NCI-H69 (cell line): Measurements from ENCODE around the gene ERP27.
A peak's percentile ranks its signal among the peaks of the same experiment; 100 is the strongest.

Experiments
- DNase-seq: peaks from one replicate; lab custom pipeline; 2025; lab: John Stamatoyannopoulos, UW

Gene ERP27

DNA sequence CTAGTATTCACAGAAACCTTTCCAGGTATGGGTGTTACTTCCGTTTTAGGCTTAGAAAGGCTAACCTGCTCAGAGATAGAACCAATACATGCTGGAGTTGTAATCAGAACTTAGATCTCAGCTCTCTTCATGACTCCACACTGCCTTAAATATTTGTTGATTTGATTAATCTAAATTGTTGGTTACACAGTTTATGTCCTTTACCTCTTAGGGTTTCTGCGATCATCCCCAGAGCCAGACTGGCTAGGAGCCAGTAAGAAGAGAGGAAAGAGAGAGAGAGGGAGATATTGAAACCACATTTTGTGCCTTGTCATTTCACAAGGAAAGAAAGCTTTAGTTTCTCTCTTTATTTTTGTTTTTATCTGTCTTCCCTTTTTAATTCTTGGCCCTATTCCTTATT is 35.9 kb downstream of the ERP27 start:
- DNase-seq = no peak

DNA sequence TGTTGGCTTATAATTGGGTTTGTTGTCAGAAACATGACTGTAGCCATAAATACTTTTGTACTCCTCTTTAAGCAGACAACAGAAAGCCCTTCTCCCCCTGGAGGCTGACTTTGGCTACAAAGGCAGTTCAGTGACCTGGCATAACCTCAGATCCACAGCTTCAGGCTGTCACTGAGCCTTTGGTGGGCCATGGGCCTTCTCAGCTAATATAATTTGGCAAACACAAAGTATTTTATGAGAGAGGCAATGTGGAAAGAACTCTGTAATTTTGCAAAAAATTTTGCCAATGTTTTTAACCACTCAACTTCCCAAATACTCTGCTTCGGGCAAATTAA is 37.1 kb downstream of the ERP27 start:
- no peak for DNase-seq

DNA sequence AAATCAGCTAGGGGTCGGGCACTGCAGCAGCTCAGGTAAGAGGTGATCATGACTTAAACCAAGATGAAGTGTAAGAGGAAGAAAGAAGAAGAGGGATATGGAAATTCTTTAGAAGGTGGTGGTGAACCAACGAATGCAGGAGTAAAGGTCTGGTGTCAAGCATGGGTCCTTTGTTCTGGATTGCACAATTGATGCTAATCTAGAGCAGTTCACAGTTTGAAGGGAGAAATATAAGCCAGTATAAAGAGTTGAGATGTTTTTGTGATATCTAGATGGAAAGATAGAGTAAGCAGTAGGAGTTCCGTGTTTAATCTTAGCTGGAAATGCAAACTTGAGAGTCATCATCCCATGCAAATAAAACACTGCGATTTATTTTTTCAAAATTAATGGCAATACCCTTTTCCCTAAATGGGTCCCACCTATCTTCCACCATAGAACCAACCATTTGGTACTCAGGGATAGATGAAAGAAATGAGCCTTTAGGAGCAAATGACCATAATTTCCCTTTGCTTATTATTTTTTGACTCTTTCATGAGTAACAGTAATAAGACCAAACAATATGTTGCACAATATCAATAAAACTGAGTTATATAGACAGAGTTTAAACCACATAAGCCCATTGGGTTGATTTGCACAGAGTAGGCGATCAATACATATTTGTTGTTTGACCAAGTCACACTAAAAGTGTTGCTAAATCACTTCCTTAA is 37.7 kb downstream of the ERP27 start:
- DNase-seq = no peak

DNA sequence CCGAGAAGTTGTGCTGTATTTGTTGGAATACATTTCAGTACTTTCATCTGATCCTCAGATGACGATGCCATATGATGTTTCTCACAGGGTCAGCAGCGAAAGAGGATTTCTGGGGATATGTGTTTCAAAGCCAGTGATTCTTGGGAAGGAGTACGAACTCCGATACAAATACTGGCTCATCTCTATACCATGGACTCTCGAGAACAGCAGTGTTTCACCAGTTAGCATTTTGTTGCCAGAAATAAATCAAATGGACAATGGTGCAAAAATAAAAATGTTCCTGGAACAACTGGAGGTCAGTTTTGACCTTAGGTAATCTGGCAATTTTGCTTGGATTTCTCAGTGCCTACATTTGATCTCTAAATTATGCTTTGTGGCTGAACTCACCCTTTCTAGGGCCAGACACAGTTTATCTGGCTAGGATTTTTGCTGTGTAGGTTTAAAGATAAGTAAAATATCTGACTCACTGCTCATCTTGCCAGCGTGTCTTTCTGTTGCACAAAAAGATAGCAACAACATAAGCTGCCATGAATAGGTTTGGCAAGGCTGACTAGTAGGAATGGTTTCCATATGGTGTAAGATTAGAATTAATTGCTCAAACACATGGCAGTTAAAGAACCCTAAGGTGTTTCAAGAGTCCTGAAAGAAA is 41.7 kb downstream of the ERP27 start:
- DNase-seq = peak; percentile 4

DNA sequence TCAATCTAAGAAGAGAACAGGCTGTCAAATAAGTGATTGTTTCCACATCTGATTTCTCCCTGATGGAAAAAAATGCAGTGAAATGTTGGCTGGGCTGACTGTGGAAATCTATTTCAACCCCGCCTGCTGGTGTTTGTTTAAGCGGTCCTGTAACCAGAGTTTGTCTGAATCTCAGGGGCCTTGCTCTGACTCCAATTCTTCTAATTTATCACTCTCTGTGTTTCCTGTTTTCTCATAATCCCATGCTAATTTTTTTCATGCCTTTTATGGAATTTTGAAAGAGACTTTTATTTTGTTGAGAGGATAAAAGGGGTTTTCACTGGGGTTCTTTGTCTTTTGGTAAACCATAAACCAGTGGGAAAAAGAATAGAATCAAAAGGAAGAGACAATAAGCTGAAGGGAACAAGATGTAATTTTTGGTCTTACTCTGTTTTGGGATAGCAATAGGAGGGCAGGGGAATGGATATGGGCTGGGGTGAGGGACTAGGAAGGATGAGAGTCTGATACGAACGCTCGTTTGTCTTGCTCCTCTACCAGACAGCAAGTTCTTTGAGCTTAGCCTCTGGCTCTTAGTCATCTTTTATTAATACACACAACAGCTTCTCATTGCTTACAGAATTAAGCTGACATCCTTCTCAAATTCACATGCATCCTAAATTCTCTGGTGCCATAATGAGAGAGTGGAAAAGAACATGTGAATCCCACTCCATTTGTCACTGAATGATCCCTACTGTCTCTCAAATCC is 44.7 kb downstream of the ERP27 start:
- no peak for DNase-seq

DNA sequence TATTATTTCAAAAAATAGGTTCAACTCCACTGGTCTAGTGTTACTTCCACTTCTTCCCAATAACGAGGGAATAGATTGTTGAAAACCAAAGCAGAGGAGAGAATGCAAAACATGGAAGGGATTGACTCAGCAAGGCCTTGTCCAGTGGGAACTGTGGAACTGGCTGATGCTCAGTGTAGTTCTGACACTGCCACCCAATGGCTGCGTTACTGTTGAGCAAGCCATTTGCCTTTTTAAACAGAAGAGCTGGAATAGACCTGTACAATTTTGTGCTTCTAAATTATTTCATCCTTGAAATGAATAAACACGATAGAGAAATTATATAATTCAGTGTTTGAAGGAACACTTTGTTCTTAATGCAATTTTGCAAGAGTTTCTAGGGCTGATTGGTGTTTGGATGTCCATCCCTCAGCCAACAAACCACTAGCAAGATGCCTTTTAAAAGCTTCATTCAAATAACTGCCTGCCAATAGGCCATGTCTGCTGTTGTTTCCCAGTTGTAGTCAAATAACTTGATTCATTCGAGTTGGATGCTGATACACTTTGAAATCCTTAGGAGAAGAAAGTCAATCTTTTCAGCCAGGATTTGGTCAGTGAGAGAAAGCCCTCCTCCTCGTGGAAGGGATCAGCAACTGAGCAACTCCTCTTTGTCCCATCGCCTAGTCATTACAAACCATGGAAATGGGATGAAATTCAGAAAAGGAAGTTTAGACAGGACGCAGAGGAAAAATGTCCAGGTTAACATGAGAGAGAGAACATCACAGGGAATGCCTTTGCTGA is 45.4 kb downstream of the ERP27 start:
- DNase-seq = peak; percentile 2

DNA sequence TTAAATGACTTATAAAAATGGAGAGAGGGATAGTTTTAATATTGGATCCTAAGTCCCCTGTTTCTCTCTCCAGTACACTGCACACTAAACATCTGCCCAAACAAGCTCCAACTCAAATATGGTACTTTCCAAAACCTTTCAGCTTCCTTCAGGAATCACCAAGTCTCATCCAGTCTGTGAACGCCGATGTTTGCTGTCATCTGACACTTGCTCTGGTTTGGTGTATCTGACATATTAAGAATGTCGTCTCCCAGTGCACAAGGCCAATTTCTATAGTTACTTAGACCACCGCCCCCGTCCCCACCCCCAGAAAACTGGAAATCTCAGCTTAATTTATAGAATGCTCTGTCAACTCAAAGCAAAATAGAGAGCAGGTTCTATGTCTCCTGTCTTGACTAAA is 47.6 kb downstream of the ERP27 start:
- no peak for DNase-seq

DNA sequence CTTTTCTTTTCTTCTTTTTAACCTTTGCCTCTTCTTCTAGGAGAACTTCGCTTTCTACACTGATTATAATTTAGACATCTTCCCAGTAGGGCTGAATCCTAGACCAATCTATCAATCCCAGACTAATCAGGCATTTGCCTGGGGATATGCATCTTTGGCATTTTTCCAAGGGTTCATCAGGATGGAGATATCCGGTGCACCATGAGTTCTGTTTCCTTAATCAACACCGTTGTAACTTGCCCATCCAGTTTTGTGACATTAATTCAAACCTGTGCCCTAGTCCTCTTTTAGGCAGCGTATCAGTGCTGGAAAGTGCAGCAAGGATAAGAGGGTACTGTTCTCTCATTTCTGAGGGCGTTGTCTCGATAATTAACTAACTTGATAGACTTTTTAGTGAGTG is 52.1 kb downstream of the ERP27 start:
- DNase-seq = peak; percentile 40

DNA sequence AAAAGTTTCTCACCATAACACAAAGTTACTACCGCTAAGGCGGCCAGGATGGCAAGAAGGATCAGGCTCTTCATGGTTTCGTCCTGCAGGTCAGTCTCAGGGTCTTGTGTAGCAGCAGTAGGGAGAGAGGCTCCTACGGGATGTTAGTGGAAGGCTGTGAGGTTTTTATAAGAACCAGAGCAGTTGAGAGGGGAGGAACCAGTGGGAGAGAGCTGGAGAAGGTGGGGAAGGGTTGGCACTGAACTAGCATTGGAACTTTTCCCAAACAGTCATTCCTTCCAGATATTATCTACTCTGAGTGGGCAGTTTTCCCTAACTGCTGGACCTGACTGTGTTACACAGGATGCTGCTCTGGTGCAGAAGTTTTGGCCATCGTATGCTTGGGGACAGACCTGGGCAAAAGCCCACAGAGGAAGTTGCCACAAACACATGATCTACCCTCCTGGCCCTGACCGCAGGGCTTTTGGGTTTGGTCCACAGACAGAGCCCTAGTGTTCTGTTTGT is 52.6 kb downstream of the ERP27 start, which contains the start of gene MGP:
Gene MGP, minus strand, starts transcription at position 137 of the 504 bp plus-strand sequence. Its CDS starts 63 bp downstream, at position 74.
- no peak for DNase-seq

DNA sequence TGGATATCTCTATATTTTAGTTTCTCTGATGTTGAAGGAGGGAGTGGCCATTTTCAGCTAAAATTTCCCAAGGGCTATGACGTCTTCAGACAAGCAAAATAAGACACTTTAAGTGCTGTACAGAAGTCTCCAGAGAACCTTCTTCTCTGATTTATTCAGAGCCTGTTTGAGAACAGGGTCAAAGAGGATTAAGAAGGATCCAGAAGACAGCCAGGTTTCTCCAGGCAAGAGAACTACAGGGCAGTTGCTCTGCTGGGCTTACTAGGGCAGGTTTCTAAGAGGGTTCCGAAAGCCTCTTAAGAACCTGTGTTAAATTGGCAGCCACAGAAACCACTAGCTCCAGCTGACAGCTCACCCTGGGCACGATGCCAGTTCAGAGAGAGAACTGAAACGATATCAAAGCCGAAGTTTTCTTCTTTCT is 53.9 kb downstream of the ERP27 start:
- peak; percentile 56 for DNase-seq

DNA sequence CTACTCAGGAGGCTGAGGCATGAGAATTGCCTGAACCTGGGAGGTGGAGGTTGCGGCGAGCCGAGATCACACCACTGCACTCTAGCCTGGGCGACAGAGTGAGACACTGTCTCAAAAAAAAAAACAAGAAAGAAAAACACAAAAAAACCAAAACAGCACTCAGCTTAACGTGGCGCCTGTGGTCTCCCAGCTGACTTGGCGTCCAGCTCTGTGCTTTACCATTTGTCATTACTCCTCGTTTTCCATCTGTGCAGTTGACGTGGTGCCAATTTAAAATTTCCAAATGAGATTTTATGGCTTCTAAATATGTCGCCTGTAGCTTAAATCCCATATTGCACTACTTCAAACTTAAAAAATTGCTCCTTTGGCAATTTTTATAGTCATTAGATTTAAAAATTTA is 54.7 kb downstream of the ERP27 start:
- peak; percentile 5 for DNase-seq

DNA sequence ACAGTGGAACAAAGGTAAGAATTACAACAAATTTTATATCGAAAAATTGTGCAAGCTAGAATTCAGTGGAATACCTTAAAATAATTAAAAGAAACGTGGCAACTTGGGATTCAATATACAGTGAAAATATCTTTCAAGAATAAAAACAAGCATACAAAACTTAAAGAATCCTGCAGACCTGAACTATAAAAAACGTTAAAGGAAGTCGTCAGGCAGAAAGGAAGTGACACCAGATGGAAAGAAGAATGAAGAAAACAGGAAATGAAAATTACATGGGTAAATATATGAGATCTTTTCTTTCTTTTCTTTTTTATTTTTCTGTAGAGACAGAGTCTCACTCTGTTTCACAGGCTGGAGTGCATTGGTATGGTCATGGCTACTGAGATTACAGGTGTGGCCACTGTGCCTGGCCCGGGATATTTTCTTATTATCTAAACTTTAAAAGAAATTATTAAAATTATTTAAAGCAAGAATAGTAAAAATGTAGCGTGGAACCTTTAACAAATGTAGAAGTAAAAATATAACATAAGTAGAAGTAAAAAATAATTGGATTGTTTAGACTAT is 57.4 kb downstream of the ERP27 start:
- DNase-seq = no peak

DNA sequence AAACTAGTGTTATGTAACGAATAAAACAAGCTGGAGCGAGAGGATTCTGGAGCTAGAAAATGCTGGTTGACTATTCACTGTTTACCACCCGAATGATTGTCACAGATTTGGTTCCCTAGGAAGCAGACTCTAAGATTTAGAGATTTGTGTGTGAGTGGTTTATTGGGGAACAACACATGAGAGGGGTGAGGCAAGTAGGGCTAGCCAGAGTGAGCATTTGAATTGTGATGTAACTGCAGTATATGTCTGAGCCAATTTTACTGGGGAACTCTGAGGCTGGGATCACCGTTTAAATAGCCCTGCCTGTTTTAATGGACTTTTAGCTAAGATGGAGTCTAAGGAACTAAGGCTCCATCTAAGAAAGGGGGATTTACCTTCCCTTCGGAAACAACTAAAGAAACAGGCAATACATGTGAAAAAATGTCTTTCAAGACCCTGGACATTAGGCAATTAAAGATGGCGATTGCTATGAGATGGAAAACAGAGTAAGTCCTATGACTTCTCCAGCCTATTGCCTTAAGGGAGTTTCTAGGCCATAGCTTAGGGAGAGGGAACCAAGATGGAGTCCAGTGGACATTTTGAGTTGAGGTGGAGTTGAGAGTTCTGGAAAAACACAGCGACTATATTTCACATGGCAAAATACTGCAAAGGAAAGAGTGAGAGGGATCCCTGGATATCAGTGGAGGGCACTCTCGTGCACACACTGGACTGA is 59.0 kb downstream of the ERP27 start:
- DNase-seq = no peak

DNA sequence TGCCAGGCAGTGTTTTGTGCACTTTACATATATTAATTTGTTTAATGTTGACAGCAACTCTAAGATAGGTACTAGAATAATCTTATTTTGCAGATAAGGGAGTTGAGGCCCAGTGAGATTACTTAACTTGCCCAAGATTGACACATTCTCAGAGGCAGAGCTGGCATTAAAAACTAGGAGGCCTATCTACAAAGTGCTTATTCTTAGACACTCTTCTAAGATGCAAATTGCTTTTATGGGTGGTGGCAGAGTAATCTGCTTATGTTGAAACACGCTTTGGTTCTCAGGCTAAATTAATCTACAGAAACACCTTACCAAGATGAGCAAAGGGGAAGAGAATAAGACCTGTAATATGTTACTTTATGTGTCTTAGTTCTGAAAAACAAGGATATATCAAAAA is 59.8 kb downstream of the ERP27 start:
- DNase-seq = no peak

DNA sequence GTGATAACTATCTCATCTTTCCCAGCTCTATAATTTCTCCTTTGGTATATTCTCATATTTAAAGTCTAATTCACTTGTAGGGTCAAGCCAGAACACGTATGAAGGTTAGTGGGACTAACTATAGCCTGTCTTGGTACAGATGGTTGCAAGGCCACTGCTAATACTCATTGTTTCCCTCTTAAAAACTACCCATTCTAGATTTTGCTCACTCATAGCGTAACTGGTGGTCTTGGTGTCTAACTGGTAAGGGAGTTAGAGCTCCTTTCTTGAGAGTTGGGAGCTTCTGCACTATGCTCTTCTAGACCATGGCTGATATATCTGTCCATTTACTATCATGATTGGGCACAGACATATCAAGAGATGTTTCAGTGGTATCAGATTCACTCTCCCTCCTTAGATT is 61.5 kb downstream of the ERP27 start:
- no peak for DNase-seq

DNA sequence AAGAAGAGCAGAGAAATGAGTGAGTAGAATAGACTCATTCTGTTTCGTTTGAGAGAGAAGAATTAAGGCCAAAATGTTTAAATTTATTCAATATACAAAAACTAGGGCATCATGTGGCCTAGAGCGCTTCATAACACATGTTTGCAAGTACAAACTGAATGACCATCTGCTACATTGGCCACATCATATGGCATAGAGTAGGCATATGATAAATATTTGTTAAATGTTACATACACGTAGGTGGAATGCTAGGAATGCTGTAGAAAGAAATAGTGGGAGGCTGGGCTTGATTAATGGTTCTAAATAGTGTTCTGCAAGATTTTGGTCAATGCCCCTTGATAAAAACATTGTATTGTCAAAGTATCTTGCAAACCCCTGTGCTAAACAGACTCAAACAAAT is 63.5 kb downstream of the ERP27 start:
- DNase-seq = no peak

DNA sequence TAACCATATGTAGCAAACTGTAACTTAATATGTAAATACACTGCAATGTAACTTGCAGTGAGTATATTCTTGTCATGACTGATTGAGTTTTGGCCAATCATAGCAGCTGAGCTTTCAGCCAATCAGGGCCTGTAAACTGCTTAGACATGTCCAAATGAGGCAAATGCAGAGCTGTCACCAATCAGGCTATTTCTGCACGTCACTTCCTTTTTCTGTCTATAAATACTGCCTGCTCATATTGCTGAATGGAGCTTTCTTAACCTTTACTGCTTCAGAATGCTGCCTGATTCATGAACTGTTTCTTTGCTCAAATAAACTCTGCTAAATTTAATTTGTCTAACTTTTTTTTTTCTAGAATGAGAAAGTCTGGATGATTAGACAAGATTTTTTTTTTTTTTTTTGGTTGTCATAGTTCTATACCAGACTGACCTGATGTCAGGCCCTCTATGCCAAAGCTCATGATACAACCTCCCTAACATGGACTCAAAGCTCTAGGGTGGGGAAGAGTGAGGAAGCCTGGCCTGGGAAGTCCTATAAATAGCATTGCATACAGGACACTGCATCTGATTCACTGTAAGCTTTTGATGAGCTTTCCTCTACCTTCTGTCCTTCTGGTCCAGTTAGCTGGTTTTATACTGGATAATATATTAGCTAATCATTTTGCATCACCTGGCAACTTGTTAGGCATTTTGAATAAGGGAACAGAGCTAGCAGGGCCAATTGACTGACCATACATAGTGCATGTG is 64.7 kb downstream of the ERP27 start:
- DNase-seq = no peak

DNA sequence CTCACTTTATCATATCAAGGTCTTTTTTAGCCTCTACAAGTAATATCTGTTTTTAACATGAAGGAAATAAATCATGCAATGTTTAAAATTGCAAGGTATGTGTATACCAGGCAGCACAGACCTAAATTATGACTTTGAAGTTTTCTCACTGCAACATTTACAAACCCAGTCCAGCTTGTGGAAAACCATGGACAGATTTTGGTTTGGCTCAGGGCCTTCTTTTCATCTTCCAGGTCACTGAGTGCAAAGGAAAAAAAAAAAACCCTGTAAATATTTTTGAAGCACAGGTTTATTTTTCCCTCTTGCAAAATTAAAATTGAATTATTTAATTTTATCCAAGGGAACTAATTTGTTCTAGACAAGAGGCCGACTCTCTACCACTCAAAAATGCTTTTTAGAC is 66.5 kb downstream of the ERP27 start:
- no peak for DNase-seq

DNA sequence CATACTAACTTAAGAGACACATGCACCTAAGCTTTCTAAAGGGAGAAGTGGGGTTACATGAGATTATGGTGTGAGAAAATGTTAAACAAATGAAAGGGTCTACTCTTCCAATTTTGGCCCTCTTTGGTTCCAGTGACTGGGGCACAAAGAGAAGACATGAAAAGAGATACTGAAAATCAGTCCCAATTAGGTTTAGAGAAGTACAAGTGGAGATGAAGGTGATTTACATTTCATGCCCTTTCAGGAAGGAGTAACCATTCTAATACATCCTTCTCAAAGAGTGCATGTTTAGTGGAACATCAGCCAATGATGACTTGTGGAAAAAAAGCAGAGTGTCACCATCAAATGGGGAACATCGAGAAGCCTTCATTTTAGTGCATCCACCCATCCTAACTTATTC is 67.1 kb downstream of the ERP27 start:
- DNase-seq = no peak

DNA sequence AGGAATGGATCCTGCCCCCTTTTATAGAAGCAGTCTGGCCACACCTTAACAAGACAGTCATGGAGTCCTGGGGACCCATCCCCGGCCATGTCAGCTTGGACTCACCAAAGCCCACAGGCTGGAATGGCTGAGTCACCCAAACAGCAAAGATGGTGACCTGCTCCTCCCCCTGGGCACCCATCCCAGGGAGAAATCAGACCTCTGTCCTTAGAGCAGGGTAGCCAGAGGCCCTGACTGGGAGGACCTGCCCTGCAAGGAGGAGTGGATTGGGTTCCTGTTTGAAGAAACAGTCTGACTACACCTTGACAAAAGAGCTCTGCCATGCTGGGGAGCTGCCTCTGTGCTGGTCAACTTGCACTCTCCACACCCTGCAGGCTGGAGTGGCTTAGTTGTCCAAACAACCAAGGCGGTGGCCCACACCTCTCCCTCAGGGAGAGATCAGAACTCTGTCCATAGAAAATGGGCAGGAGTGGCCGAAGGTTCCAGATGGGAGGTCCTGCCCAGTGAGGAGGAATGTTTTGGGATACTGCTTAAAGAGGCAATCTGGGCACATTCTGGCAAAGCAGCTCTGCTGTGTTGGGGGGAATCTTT is 69.3 kb downstream of the ERP27 start:
- DNase-seq = no peak
